GM19025 (cell line): ENCODE measurements around the gene RPL12.

Source experiments
- ATAC-seq: cut with Tn5 transposase; IDR thresholded peaks from one replicate; pipeline ENCODE4 v1.9.1; 2021; ENCODE audit warnings: mild to moderate bottlenecking, low read depth, moderate library complexity; ENCODE audit not compliant: unreplicated experiment

Gene RPL12

GRCh38 chr9:127407492-127407843 lies 43.7 kb downstream of the RPL12 start:
- no peak for ATAC-seq

DNA sequence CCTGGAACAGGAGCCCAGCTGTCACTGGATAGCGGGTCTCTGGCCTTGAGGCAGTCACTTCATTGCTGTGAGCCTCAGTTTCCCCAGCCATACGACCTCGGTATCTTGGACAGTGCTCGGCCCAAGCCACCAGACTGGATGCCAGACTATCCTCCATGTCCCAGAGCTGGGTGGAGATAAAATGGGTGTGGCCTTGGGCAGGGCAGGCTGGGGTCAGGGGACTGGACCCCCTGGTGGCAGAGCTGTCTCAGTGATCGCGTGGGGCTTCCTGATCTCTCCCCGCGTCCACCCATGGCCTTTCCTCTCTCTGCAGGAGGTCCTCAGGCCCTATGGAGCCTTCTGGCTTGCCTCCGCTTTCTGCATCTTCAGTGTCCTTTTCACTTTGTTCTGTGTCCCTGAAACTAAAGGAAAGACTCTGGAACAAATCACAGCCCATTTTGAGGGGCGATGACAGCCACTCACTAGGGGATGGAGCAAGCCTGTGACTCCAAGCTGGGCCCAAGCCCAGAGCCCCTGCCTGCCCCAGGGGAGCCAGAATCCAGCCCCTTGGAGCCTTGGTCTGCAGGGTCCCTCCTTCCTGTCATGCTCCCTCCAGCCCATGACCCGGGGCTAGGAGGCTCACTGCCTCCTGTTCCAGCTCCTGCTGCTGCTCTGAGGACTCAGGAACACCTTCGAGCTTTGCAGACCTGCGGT lies 44.3 kb downstream of the RPL12 start:
- ATAC-seq = no peak

- no peak for ATAC-seq
These were observed 45.7 kb downstream of the RPL12 start for GRCh38 chr9:127405344-127406125.

DNA sequence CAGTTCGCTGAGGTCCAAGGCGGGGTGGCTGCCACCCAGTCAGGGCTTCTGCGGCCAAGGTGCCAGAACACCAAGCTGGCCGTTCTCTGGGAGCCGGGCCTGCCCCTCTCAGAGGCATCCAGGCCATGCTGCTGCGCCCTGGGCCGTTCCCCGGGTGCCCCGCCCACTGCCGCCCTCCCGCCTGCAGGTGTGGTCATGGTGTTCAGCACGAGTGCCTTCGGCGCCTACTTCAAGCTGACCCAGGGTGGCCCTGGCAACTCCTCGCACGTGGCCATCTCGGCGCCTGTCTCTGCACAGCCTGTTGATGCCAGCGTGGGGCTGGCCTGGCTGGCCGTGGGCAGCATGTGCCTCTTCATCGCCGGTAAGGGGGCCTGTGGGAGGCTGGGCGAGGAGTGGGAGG lies 46.6 kb downstream of the RPL12 start:
- no peak for ATAC-seq

GRCh38 chr9:127403507-127404192 lies 47.6 kb downstream of the RPL12 start:
- no peak for ATAC-seq

DNA sequence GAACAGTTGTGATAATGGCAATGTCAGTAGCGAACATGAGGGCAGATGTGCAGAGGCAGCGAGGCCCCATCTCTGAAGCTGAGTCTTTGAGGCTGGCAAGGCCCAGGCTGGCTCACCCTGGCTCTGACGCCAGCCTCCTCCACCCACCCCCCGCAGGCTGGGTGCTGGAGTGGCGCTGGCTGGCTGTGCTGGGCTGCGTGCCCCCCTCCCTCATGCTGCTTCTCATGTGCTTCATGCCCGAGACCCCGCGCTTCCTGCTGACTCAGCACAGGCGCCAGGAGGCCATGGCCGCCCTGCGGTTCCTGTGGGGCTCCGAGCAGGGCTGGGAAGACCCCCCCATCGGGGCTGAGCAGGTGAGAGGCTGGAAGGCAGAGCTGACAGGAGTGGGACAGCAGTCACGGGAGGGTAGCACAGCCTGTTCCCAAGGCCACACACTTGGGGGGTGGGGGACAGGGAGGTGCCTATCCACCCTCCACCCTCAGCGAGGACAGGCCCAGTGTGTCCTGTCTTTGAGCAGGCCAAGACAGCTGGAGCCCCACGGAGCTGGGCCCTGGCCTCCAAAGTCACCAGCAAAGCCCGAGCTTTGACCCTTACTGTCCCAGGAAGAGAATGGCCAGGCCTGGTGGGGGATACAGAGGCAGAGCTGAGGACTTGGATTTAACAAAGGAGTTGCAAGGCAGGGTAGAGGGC lies 48.7 kb downstream of the RPL12 start:
- ATAC-seq = no peak

- no peak for ATAC-seq
These were observed 51.4 kb downstream of the RPL12 start for GRCh38 chr9:127399736-127400269.

DNA sequence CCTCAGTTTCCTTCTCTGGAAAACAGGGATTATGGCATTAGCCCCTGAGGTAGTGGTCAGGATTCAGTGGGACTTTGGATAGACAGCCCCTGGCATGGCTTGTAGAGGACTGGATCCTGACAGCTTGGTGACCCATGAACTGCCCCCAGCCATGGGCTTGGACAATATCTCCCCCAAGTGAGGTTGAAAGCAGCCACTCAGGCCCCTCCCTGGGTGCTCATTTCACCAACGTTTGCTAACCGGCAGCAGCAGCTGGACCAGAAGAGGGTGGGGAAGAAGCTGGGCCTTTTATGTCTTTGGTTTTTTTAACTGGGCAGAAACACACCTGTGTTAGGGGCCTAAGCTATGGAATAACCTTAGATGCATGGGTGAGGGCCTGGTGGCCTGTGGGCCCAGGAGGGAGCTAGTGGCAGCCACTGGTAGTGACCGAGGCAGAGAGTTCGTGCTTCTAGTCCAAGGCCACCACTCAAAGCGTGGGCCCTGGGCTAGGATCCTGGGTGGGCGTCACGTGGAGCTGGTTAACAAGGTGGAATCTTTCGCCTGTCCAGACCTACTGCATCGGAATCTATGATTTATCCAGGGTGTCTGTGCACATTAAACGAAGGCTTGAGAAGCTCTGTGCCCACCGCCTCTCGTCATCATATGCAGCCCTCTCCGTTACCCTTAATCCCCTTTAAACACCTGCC lies 52.3 kb downstream of the RPL12 start:
- no peak for ATAC-seq

GRCh38 chr9:127398275-127398647 lies 52.9 kb downstream of the RPL12 start:
- no peak for ATAC-seq
